C4-2B (cell line): ENCODE results near the gene BMPR1B.

Source experiments
- CTCF ChIP-seq: fragments of 450-650 bp; conservative IDR thresholded peaks from 2 replicates; pipeline ENCODE4 v1.5.1; 2017; ENCODE audit warnings: mild to moderate bottlenecking
- ZFX ChIP-seq: fragments of 450-650 bp; IDR thresholded peaks from 2 replicates; pipeline ENCODE4 v1.6.1; 2017

- no peak for TF ChIP-seq CTCF
- TF ChIP-seq ZFX, result no peak
Observed at GRCh38 chr4:94766856-94767255, 9.1 kb downstream of the BMPR1B start.
